H1 (cell line): Measurements from ENCODE around the gene SBF2. TPM values are rescaled to one million over a fixed set of nuclear protein-coding genes. Genes with fewer than 3 reads are reported as not detected.

ENCODE experiments used
- PHF8 ChIP-seq: fragments of 200-600 bp; sonication (generic); conservative IDR thresholded peaks from 2 replicates; pipeline ENCODE4 v1.7.1; 2012; ENCODE audit warnings: low read depth, mild to moderate bottlenecking, inconsistent platforms, low read length, moderate library complexity
- polyA plus RNA-seq, 7 experiments: library from polyadenylated mRNA; depleted of rRNA in 3 of 7; stranded (reverse) in 5 of 7; unstranded in 2 of 7; fragments of >200 nt in 5 of 7; fragments of 200-250 nt in 2 of 7; gene quantifications; 1 replicate in 5 of 7; 2 replicates in 1 of 7; 4 replicates in 1 of 7; pipeline versions ENCODE4 v1.2.1 to v1.2.3, GENCODE V29; 2011 to 2013; ENCODE audit warnings: missing spikeins in 2 of 7, mixed read lengths in 2 of 7
- total RNA-seq: library from RNA; stranded (reverse); fragmentation: NEBNext Ultra II Directional; extraction: Animal tissue kit (Norgen Biotek cat#: 25700); gene quantifications from 2 replicates; pipeline ENCODE4 v1.2.1, GENCODE V29; 2021

SBF2 gene
- total and polyA plus RNA-seq, 2 of the 8 experiments (the other 6 are each of a cell fraction or from before 2014, with no cell fraction given) = 36.7 to 50.5 TPM

DNA sequence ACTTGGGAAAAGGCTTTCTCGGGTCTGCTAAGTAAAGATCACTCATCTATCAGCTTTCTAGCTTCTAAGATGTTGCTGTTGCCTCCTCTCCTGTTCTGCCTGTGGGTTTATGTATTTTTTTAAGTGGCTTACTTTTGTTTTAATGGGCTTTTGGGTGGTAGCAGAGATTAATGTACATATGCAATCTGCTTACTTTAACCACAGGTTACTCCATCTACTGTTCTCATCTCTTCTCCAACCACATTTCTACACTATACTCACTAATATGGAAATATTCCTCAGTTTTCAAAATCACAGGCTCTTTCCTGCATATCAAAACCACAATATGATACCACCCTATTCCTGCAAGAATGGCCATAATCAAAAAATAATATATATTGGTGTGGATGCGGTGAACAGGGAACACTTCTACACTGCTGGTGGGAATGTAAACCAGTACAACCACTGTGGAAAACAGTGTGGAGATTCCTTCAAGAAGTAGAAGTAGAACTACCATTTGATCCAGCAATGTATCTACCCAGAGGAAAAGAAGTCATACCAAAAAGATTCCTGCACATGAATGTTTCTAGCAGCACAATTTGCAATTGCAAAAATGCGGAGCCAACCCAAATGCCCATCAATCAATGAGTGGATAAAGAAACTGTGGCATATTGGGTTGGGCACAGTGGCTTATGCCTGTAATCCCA, 341.4 kb downstream of the SBF2 start (continued):
- no peak for TF ChIP-seq PHF8
